T-helper 17 cell (primary cell): ENCODE measurements around the gene COX8C. TPM values are rescaled to one million over a fixed set of nuclear protein-coding genes. Genes with fewer than 3 reads are reported as not detected.
A peak's percentile ranks its signal among the peaks of the same experiment; 100 is the strongest.

ENCODE experiments used
- ATAC-seq: fragments of 150-1000 bp; cut with Tn5 transposase; 2 replicates; pipeline ENCODE4 v1.10.0; 2021; ENCODE audit warnings: mild to moderate bottlenecking, moderate library complexity
- DNase-seq, 3 donors: peaks; one replicate each; pipeline versions ENCODE4 v3.0.0 to v3.0.0-alpha.2; 2020 to 2021
- H3K9me3 ChIP-seq: one replicate; pipeline ENCODE4 v1.7.0; 2013; ENCODE audit warnings: low read length, mild to moderate bottlenecking; ENCODE audit not compliant: control insufficient read depth, poor library complexity, severe bottlenecking
- H3K27ac Mint-ChIP-seq: one replicate; pipeline ENCODE4 v1.8.0; 2022; ENCODE audit warnings: mild to moderate bottlenecking, moderate library complexity, mixed read lengths
- H3K27me3 Mint-ChIP-seq: one replicate; pipeline ENCODE4 v1.8.0; 2022; ENCODE audit warnings: mixed read lengths
- H3K36me3 Mint-ChIP-seq: one replicate; pipeline ENCODE4 v1.8.0; 2022; ENCODE audit warnings: low read depth, mixed read lengths
- H3K4me1 Mint-ChIP-seq: one replicate; pipeline ENCODE4 v1.8.0; 2022; ENCODE audit warnings: mild to moderate bottlenecking, mixed read lengths
- H3K4me3 Mint-ChIP-seq: one replicate; pipeline ENCODE4 v1.8.0; 2022; ENCODE audit warnings: mild to moderate bottlenecking, moderate library complexity, mixed read lengths
- total RNA-seq, 4 donors: library from RNA in 2 of 4; stranded (reverse) in 2 of 4; gene quantifications; one replicate each; pipeline ENCODE4 v1.2.3 and lab custom pipeline; 2022 to 2026

Gene COX8C
- total RNA-seq, 2 donors from 2014 or later: not detected

GRCh38 chr14:93329965-93330608 lies 16.9 kb upstream of the COX8C start:
- H3K4me3 Mint-ChIP-seq: no peak overlapping the region
- H3K36me3 Mint-ChIP-seq: no peaks in the 10 kb centered on the region
- no peaks in the 10 kb centered on the region for H3K9me3 ChIP-seq
- H3K27me3 Mint-ChIP-seq: no peaks in the 10 kb centered on the region
- ATAC-seq (no peak), DNase-seq (no peak)
- peak overlapping the region; percentile 27 for H3K27ac Mint-ChIP-seq
- peaks cover 36% of the 10 kb centered on the region for H3K4me1 Mint-ChIP-seq

GRCh38 chr14:93330609-93331000 lies 16.4 kb upstream of the COX8C start:
- H3K9me3 ChIP-seq: no peaks in the 10 kb centered on the region
- Mint-ChIP-seq H3K4me1 (peaks cover 33% of the 10 kb centered on the region), H3K27ac (peak overlapping the region; percentile 27), H3K27me3 (no peaks in the 10 kb centered on the region), H3K4me3 (peak overlapping the region; percentile 39), H3K36me3 (no peaks in the 10 kb centered on the region)
- DNase-seq: no peak
- ATAC-seq: no peak

- H3K4me3 Mint-ChIP-seq: peak overlapping the region; percentile 94
- DNase-seq (no peak), ATAC-seq (no peak)
- peak overlapping the region; percentile 77 for H3K27ac Mint-ChIP-seq
- peaks cover 33% of the 10 kb centered on the region for H3K4me1 Mint-ChIP-seq
- H3K9me3 ChIP-seq: no peaks in the 10 kb centered on the region
- no peaks in the 10 kb centered on the region for H3K36me3 Mint-ChIP-seq
- H3K27me3 Mint-ChIP-seq: no peaks in the 10 kb centered on the region
These were observed 15.8 kb upstream of the COX8C start for GRCh38 chr14:93331002-93331727.

GRCh38 chr14:93331728-93332396 lies 15.1 kb upstream of the COX8C start:
- no peaks in the 10 kb centered on the region for H3K27me3 Mint-ChIP-seq
- H3K4me3 Mint-ChIP-seq: peak overlapping the region; percentile 94
- DNase-seq: no peak
- ATAC-seq: no peak
- no peaks in the 10 kb centered on the region for H3K36me3 Mint-ChIP-seq
- H3K4me1 Mint-ChIP-seq: peaks cover 33% of the 10 kb centered on the region
- H3K27ac Mint-ChIP-seq: peak overlapping the region; percentile 77
- H3K9me3 ChIP-seq: no peaks in the 10 kb centered on the region

- Mint-ChIP-seq H3K4me3 (peak overlapping the region; percentile 94), H3K4me1 (peaks cover 32% of the 10 kb centered on the region), H3K27ac (peak overlapping the region; percentile 77), H3K27me3 (no peaks in the 10 kb centered on the region), H3K36me3 (no peaks in the 10 kb centered on the region)
- DNase-seq (no peak), ATAC-seq (peak; percentile 45)
- no peaks in the 10 kb centered on the region for H3K9me3 ChIP-seq
These were observed 14.6 kb upstream of the COX8C start for GRCh38 chr14:93332397-93332852.

- no peaks in the 10 kb centered on the region for H3K36me3 Mint-ChIP-seq
- DNase-seq (peak; percentile 92 to 97 (median 94)), ATAC-seq (peak; percentile 95)
- peak within 1 kb of the TSS; percentile 77 for H3K27ac Mint-ChIP-seq
- H3K4me3 Mint-ChIP-seq: peak within 1 kb of the TSS; percentile 94
- H3K9me3 ChIP-seq: no peaks in the 10 kb centered on the region
- H3K4me1 Mint-ChIP-seq: peaks cover 31% of the 10 kb centered on the region
- H3K27me3 Mint-ChIP-seq: no peaks in the 10 kb centered on the region
These were observed 13.9 kb upstream of the COX8C start, which contains the start of gene BTBD7 for GRCh38 chr14:93332853-93333630. Gene BTBD7, minus strand, starts transcription at chr14:93333036. Its CDS starts 36,985 bp downstream, at chr14:93296051.

- no peaks in the 10 kb centered on the region for H3K36me3 Mint-ChIP-seq
- peak overlapping the region; percentile 94 for H3K4me3 Mint-ChIP-seq
- ATAC-seq (no peak), DNase-seq (no peak)
- peaks cover 31% of the 10 kb centered on the region for H3K4me1 Mint-ChIP-seq
- no peaks in the 10 kb centered on the region for H3K9me3 ChIP-seq
- H3K27ac Mint-ChIP-seq: peak overlapping the region; percentile 77
- H3K27me3 Mint-ChIP-seq: no peaks in the 10 kb centered on the region
These were observed 13.3 kb upstream of the COX8C start for GRCh38 chr14:93333631-93334103.

- Mint-ChIP-seq H3K27ac (no peak overlapping the region), H3K36me3 (no peaks in the 10 kb centered on the region), H3K27me3 (no peaks in the 10 kb centered on the region), H3K4me1 (peaks cover 6% of the 10 kb centered on the region), H3K4me3 (no peak overlapping the region)
- DNase-seq (no peak), ATAC-seq (no peak)
- no peaks in the 10 kb centered on the region for H3K9me3 ChIP-seq
These were observed 9.7 kb upstream of the COX8C start for GRCh38 chr14:93337143-93337753.

GRCh38 chr14:93337884-93338283 lies 9.1 kb upstream of the COX8C start:
- peaks cover 6% of the 10 kb centered on the region for H3K4me1 Mint-ChIP-seq
- no peak overlapping the region for H3K4me3 Mint-ChIP-seq
- DNase-seq (no peak), ATAC-seq (no peak)
- H3K27ac Mint-ChIP-seq: no peak overlapping the region
- no peaks in the 10 kb centered on the region for H3K36me3 Mint-ChIP-seq
- no peaks in the 10 kb centered on the region for H3K9me3 ChIP-seq
- no peaks in the 10 kb centered on the region for H3K27me3 Mint-ChIP-seq

GRCh38 chr14:93343266-93343665 lies 3.7 kb upstream of the COX8C start:
- no peaks in the 10 kb centered on the region for H3K9me3 ChIP-seq
- Mint-ChIP-seq H3K27me3 (no peaks in the 10 kb centered on the region), H3K27ac (no peak overlapping the region), H3K4me1 (no peaks in the 10 kb centered on the region), H3K36me3 (no peaks in the 10 kb centered on the region), H3K4me3 (no peak overlapping the region)
- DNase-seq (no peak), ATAC-seq (no peak)

GRCh38 chr14:93343797-93344196 lies 3.2 kb upstream of the COX8C start:
- Mint-ChIP-seq H3K4me1 (no peaks in the 10 kb centered on the region), H3K27ac (no peak overlapping the region), H3K36me3 (no peaks in the 10 kb centered on the region), H3K4me3 (no peak overlapping the region), H3K27me3 (peaks cover 3% of the 10 kb centered on the region)
- ATAC-seq: no peak
- H3K9me3 ChIP-seq: no peaks in the 10 kb centered on the region
- DNase-seq: no peak

GRCh38 chr14:93347850-93348249 lies 868 bp downstream of the COX8C start:
- peaks cover 7% of the 10 kb centered on the region for H3K27me3 Mint-ChIP-seq
- no peak overlapping the region for H3K27ac Mint-ChIP-seq
- no peaks in the 10 kb centered on the region for H3K9me3 ChIP-seq

More at GRCh38 chr14:93347850-93348249, 868 bp downstream of the COX8C start:
- no peak for DNase-seq
- H3K4me3 Mint-ChIP-seq: no peak overlapping the region
- ATAC-seq: no peak
- H3K4me1 Mint-ChIP-seq: no peaks in the 10 kb centered on the region
- H3K36me3 Mint-ChIP-seq: no peaks in the 10 kb centered on the region
